Heart left ventricle (tissue), 16 donors: ENCODE data around the gene PTPRE. TPM values are rescaled to one million over a fixed set of nuclear protein-coding genes. Genes with fewer than 3 reads are reported as not detected.

Source experiments
- ATAC-seq, 4 donors: fragments of 200-7000 bp; cut with Tn5 transposase; one replicate each; pipeline ENCODE4 v1.9.1; 2020 to 2022; ENCODE audit warnings: moderate library complexity in 4 of 4, mild to moderate bottlenecking in 3 of 4, moderate number of reproducible peaks in 1 of 4
- DNase-seq, 5 donors: peaks; one replicate each; pipeline ENCODE4 v3.0.0-alpha.2; 2020
- H3K27ac ChIP-seq, 12 donors: fragments of 200-600 bp; sonication (generic) in 4 of 12; one replicate each; pipeline versions ENCODE4 v1.5.0 to v1.8.0; 2016 to 2022; ENCODE audit warnings: mild to moderate bottlenecking in 2 of 12
- H3K27me3 ChIP-seq, 9 donors: fragments of 200-600 bp; sonication (generic) in 2 of 9; one replicate each; pipeline versions ENCODE4 v1.5.1 to v1.8.0; 2016 to 2022; ENCODE audit warnings: mild to moderate bottlenecking in 3 of 9
- H3K36me3 ChIP-seq, 9 donors: fragments of 200-600 bp; sonication (generic) in 2 of 9; one replicate each; pipeline versions ENCODE4 v1.5.0 to v1.8.0; 2018 to 2022; ENCODE audit warnings: mild to moderate bottlenecking in 2 of 9
- H3K4me1 ChIP-seq, 12 donors: fragments of 200-600 bp; sonication (generic) in 4 of 12; one replicate each; pipeline versions ENCODE4 v1.5.0 to v1.8.0; 2016 to 2022; ENCODE audit warnings: mild to moderate bottlenecking in 3 of 12
- H3K4me3 ChIP-seq, 12 donors: fragments of 200-600 bp; sonication (generic) in 4 of 12; one replicate each; pipeline versions ENCODE4 v1.5.0 to v1.8.0; 2017 to 2022; ENCODE audit warnings: mild to moderate bottlenecking in 9 of 12, moderate library complexity in 4 of 12
- H3K9me3 ChIP-seq, 12 donors: fragments of 200-600 bp; sonication (generic) in 4 of 12; one replicate each; pipeline versions ENCODE4 v1.5.0 to v1.8.0; 2016 to 2022; ENCODE audit warnings: mild to moderate bottlenecking in 1 of 12
- POLR2A ChIP-seq, 2 donors: fragments of 450-650 bp; IDR thresholded peaks; one replicate each; pipeline ENCODE4 v1.6.1; 2017; ENCODE audit warnings: antibody characterized with exemption in 2 of 2, mild to moderate bottlenecking in 2 of 2, moderate library complexity in 2 of 2
- WGBS, 4 donors: extraction: QIAGEN DNeasy Blood & Tissue Kit in 2 of 4; methylation state at CpG; one replicate each; pipeline versions ENCODE4 v1.1.5 to v1.1.7; 2013 to 2018; 5-methylcytosine and 5-hydroxymethylcytosine counted together
- intact Hi-C, 10 donors: fragments of 100-400 bp; cut with DNase I; formaldehyde crosslinking; loops; one replicate each; pipeline versions ENCODE4 v1.11.1 to v1.14.2; 2022
- polyA plus RNA-seq, 2 donors: library from polyadenylated mRNA; stranded (reverse); fragments of 200-250 nt; gene quantifications; one replicate each; pipeline ENCODE4 v1.2.3, GENCODE V29; 2013
- total RNA-seq, 9 donors: library from RNA; depleted of rRNA in 2 of 9; stranded (reverse); fragments of >200 nt in 2 of 9; fragmentation: NEBNext Ultra II Directional in 3 of 9; extraction: Animal tissue kit (Norgen Biotek cat#: 25700) in 3 of 9; gene quantifications; one replicate each; pipeline versions ENCODE4 v1.1.0 to v1.2.4, GENCODE V29; 2016 to 2023
- TF ChIP-seq, protein P1 (sequence below), 12 donors: fragments of 200-600 bp; sonication (generic) in 4 of 12; IDR thresholded peaks; one replicate each; pipeline versions ENCODE4 v1.5.0 to v1.8.0; 2018 to 2022; ENCODE audit warnings: antibody characterized with exemption in 12 of 12, mild to moderate bottlenecking in 5 of 12
- donor health status: ischemic (EF 13 %, LVEDD 7.1; RV severe dilation, severe dysfunction).
- donor health status: healthy with polysubstance abuse.
- donor health status: DM: no; HTN: yes; CAD: no.
- donor health status: DM: no; HTN: no; CAD: no.
- donor health status: ischemic (EF 25% LVEDD 6.9; RV normal size, moderate dysfunction).
- donor health status: ischemic (EF 25% LVEDD 5.7; RV mildly dilated, moderate dysfunction).
- donor health status: healthy.
- donor health status: DM: yes; HTN: yes; CAD: no.
- donor health status: ischemic (EF 35%, LVEDD 5.7; RV mildly dilated, moderate dysfunction).
- donor health status: nonischemic (EF 11% LVEDD 7.7; RV severe dilation, severe dysfunction).
- donor health status: DM: yes; HTN: yes; CAD: no.
- donor health status: PGD.
- donor health status: ischemic (EF 29% LVEDD 5.4; RV normal size, mild dysfunction).
- donor health status: nonischemic (EF 23%, LVEDD 6.1; RV moderate dilation, normal function).

The PTPRE gene
- total and polyA plus RNA-seq, 11 donors: 6.9 to 55.0 (median 24.1) TPM

DNA sequence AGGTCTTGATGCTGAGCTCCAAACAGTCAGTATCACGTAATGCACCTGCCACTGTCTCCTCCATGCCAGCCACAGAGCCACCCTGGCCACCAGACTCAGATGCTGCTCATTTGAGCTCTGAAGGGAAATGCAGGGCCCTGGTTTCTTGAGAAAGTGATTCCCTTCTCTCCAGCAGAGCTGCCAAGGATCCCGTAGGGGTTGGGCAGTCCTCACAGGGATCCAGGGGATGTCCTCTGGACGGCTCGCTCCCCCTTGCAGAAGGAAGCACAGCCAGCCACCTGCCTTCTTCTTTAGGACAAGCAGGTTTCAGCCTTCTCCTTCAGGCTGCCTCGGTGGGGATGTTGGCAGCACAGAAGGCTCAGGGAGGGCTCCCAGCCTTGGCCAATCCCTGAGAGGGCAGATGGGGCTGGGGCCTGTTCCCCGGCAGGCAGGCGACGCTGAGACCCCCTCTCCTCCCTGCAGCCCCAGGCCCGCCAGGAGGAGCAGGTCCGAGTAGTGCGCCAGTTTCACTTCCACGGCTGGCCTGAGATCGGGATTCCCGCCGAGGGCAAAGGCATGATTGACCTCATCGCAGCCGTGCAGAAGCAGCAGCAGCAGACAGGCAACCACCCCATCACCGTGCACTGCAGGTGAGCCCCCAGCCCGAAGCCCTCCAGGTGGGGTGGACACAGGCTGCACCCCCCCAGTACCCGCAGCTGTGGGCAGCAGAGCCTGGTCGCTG lies 170.4 kb downstream of the PTPRE start:
- H3K27ac ChIP-seq: no peak overlapping the region
- intact Hi-C loops: loop anchor here in 1 of 10 donors (5.0 kb wide), 1 partner anchor 75 kb away; no protein-coding TSS in a partner anchor
- no peaks in the 10 kb centered on the region for H3K4me1 ChIP-seq
- H3K9me3 ChIP-seq: no peaks in the 10 kb centered on the region
- H3K27me3 ChIP-seq: no peaks in the 10 kb centered on the region
- DNase-seq: peak in 2 of 5 donors; percentile 8 to 38
- H3K36me3 ChIP-seq: peaks cover 0 to 100% (median 83%) of the 10 kb centered on the region in 9 donors
- ATAC-seq: no peak
- 88 to 92% (median 91%) methylated on average over 8 to 21 of the region's 21 CpGs for WGBS, 4 donors
- no peak overlapping the region for H3K4me3 ChIP-seq
- TF ChIP-seq, protein P1, sequence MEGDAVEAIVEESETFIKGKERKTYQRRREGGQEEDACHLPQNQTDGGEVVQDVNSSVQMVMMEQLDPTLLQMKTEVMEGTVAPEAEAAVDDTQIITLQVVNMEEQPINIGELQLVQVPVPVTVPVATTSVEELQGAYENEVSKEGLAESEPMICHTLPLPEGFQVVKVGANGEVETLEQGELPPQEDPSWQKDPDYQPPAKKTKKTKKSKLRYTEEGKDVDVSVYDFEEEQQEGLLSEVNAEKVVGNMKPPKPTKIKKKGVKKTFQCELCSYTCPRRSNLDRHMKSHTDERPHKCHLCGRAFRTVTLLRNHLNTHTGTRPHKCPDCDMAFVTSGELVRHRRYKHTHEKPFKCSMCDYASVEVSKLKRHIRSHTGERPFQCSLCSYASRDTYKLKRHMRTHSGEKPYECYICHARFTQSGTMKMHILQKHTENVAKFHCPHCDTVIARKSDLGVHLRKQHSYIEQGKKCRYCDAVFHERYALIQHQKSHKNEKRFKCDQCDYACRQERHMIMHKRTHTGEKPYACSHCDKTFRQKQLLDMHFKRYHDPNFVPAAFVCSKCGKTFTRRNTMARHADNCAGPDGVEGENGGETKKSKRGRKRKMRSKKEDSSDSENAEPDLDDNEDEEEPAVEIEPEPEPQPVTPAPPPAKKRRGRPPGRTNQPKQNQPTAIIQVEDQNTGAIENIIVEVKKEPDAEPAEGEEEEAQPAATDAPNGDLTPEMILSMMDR (IDR thresholded peaks at IDR 0.05): no peak
- no peak for TF ChIP-seq POLR2A (IDR thresholded peaks at IDR 0.05)

DNA sequence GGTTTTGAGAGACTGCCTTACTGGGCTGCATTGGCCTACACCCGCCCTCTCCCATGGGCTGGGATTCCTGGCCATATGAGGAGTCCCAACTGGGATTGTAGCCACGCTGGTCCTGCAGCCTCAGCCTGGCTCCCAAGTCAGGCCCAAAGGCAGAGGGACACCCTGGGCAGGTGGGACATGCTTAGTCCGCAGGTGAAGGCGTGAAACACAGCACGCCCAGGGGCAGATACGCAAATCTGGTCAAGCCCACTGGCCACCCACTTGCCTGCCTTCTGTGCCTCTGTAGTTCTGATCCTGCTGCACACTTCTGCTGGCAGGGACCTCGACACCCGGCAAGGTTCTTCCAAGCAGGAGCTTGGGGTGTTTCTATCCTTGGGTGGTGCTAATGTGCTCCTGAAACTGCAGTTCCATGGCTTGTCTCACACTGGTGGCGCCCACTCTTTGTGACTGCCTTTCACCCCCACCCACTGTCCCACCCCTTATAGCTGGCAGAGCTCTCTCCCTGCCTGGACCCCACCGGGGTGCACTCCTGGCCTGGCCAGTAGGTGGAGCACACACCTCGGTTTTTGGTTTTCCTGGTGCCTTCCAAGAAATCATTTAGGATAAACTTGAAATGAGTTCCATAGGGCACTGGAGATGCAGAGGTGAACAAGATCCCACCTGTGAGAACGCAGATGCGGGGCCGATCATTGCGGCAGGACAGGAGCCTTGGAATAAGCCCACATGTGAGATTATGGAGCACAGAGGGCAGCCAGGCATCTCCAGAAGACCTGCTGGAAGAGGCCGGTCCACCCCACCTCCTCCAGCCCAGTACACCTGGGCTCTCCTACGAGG lies 171.4 kb downstream of the PTPRE start:
- DNase-seq: no peak
- peak in 3 of 4 donors; percentile 47 to 65 (median 64) for ATAC-seq
- Histone ChIP-seq H3K4me1 (no peaks in the 10 kb centered on the region), H3K9me3 (no peaks in the 10 kb centered on the region), H3K27ac (no peak overlapping the region), H3K36me3 (peaks cover 0 to 100% (median 82%) of the 10 kb centered on the region in 9 donors), H3K4me3 (no peak overlapping the region), H3K27me3 (no peaks in the 10 kb centered on the region)
- TF ChIP-seq, protein P1 (IDR thresholded peaks at IDR 0.05): peak; percentile 41 to 66 (median 56)
- TF ChIP-seq POLR2A (IDR thresholded peaks at IDR 0.05): no peak
- intact Hi-C loops: loop anchor here in 2 of 10 donors (2.0 to 5.0 kb wide), 2 partner anchors 72 to 74 kb away; no protein-coding TSS in a partner anchor
- WGBS, 4 donors: 68 to 79% (median 75%) methylated on average over 15 to 17 of the region's 17 CpGs

DNA sequence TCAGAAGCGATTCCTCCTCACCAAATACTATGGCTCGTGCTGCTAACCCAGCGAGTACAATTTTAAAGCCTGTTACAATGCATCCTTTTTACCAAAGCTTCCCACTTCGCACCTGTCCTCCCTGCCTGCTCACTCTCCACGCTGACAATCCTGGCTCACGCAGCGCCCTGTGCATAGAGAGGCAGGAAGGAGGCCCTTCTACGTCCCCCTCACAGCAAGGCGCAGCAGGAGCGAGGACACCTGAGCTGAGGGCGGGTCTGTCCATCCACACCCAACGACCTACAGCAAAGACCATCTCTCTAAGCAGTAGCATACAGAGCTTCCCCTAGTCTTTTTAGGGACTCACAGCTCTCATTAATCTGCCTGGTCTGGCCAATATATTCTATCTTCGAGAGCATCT lies 173.3 kb downstream of the PTPRE start:
- Histone ChIP-seq H3K9me3 (no peaks in the 10 kb centered on the region), H3K4me3 (no peak overlapping the region), H3K36me3 (peaks cover 0 to 100% (median 80%) of the 10 kb centered on the region in 9 donors), H3K4me1 (no peaks in the 10 kb centered on the region), H3K27me3 (no peaks in the 10 kb centered on the region), H3K27ac (no peak overlapping the region)
- TF ChIP-seq, protein P1 (IDR thresholded peaks at IDR 0.05): no peak
- TF ChIP-seq POLR2A (IDR thresholded peaks at IDR 0.05): no peak
- intact Hi-C loops: loop anchor here in 4 of 10 donors (5.0 to 10.0 kb wide), 2 partner anchors 65 to 72 kb away; no protein-coding TSS in a partner anchor
- 89 to 92% (median 90%) methylated on average over 13 of the region's 13 CpGs for WGBS, 4 donors
- DNase-seq: no peak
- ATAC-seq: no peak

DNA sequence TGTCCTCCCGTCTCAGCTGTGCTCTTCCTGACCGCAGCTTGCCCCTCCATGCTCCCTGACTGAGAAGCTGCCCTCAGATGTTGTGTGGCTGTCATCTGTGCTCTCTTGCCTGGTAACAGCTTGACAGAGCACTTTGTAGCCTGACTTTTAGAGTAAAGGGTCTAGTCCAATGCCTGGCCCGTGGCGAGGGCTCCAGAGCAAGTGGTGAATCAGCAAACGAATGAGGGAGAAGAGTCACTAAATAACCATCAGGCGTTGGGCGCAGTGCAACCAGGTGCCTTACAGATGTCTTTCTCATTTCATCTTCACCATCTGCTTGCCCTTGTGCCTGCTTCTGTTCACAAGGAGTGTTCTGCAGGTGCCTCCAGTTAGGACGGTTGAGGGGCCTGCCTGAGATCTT lies 173.7 kb downstream of the PTPRE start:
- intact Hi-C loops: loop anchor here in 4 of 10 donors (5.0 to 10.0 kb wide), 2 partner anchors 64 to 72 kb away; no protein-coding TSS in a partner anchor

More for the DNA sequence above, 173.7 kb downstream of the PTPRE start:
- H3K4me3 ChIP-seq: no peak overlapping the region
- no peaks in the 10 kb centered on the region for H3K4me1 ChIP-seq
- no peaks in the 10 kb centered on the region for H3K27me3 ChIP-seq
- H3K9me3 ChIP-seq: no peaks in the 10 kb centered on the region
- ATAC-seq: no peak
- peaks cover 0 to 97% (median 76%) of the 10 kb centered on the region in 9 donors for H3K36me3 ChIP-seq
- TF ChIP-seq POLR2A (IDR thresholded peaks at IDR 0.05): no peak
- TF ChIP-seq, protein P1 (IDR thresholded peaks at IDR 0.05): no peak
- no peak for DNase-seq
- WGBS, 4 donors: 89 to 95% (median 94%) methylated on average over 8 of the region's 8 CpGs
- no peak overlapping the region for H3K27ac ChIP-seq
